ENCODE measurements around the gene STK39.

STK39 gene

GRCh38 chr2:168244318-168244717, 3.1 kb downstream of the STK39 start:
- in situ Hi-C loops (cut with MboI; ENCODE audit: low sequenced_read_pairs) = no loop called here

- in situ Hi-C loops (cut with MboI; ENCODE audit: low sequenced_read_pairs) = no loop called here
Measured at GRCh38 chr2:168243061-168243460, 4.3 kb downstream of the STK39 start.

GRCh38 chr2:168241746-168242145, 5.6 kb downstream of the STK39 start:
- in situ Hi-C loops (cut with MboI; ENCODE audit: low sequenced_read_pairs) = no loop called here

GRCh38 chr2:168241208-168241607, 6.2 kb downstream of the STK39 start:
- in situ Hi-C loops (cut with MboI; ENCODE audit: low sequenced_read_pairs) = no loop called here

DNA sequence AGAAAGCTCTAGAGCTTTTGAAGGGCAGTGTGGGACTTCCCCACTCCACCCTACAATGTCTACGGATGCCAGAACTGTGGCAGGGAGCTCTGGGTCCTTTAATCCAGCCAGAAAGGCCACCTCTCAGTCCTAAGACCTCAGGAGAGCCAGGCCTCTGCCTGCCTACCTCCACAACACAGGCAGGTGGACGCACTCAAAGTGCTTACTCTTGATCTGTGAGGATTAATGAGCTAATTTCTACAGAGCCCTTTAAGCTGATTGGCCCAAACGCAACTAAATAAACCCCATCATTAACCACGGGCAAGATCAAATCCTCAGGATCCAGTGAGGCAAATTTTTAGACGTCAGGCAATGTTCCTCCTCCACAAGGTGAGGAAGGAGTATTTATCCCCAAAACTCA, 8.1 kb downstream of the STK39 start:
- in situ Hi-C loops (cut with MboI; ENCODE audit: low sequenced_read_pairs) = no loop called here

GRCh38 chr2:168237741-168238140, 9.7 kb downstream of the STK39 start:
- in situ Hi-C loops (cut with MboI; ENCODE audit: low sequenced_read_pairs) = no loop called here

DNA sequence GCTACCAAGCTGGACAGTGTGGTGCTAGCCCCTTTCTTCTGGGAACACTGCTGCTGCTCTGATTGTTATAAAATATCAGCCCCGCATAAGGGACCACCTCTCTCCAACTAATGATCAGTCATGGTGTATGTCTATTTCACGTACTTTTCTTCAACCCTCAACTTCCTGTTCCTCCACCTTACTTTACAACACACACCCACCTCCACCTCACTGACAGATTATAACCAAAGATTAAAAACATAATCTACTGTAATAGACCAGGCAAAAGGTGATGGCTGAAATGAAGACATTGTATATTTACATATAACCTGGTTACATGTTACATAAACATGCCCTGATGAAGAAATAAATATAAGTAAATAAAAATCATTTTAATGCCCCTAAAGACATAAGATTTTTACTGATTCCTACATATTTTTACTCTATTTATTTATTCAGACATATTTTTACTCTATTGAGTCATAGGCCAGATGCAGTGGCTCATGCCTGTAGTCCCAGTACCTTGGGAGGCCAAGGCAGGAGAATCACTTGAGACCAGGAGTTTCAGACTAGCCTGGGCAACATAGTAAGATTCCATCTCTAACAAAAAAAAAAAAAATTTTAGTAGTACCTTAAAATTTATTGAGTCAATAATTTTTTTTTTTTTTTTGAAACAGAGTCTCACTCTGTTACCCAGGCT, 12.8 kb downstream of the STK39 start:
- in situ Hi-C loops (cut with MboI; ENCODE audit: low sequenced_read_pairs) = no loop called here

DNA sequence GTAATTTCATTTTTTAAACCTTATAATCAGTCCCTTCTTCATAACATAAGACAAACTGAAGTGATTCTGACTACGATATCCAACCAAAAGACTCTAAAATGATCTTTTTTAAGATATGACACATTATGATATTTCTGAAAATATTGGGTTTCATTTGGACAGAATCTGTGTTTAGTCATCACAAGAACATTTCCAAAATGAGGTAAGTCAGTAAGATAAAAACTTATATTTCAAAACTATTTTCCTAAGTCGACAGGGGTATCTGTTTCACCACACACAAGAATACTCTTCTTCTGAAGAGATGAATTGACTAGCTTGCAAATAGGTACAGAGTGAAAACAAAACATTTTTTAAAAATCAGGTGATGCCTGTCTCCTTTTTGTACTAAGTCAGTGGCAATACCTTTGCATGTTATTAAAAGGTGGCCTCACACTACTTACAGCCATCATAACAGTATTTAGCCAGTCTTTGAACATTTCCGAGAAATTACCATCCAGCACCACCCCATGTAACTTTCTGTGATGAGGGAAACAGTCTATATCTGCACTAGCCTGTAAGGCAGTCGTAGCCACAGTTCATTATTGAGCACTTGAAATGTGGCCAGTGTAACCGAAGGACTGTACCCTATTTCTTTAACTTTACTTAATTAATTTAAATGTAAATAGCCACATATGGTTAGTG, 13.5 kb downstream of the STK39 start:
- in situ Hi-C loops (cut with MboI; ENCODE audit: low sequenced_read_pairs) = no loop called here

- in situ Hi-C loops (cut with MboI; ENCODE audit: low sequenced_read_pairs) = no loop called here
Measured at GRCh38 chr2:168233166-168233565, 14.2 kb downstream of the STK39 start.

DNA sequence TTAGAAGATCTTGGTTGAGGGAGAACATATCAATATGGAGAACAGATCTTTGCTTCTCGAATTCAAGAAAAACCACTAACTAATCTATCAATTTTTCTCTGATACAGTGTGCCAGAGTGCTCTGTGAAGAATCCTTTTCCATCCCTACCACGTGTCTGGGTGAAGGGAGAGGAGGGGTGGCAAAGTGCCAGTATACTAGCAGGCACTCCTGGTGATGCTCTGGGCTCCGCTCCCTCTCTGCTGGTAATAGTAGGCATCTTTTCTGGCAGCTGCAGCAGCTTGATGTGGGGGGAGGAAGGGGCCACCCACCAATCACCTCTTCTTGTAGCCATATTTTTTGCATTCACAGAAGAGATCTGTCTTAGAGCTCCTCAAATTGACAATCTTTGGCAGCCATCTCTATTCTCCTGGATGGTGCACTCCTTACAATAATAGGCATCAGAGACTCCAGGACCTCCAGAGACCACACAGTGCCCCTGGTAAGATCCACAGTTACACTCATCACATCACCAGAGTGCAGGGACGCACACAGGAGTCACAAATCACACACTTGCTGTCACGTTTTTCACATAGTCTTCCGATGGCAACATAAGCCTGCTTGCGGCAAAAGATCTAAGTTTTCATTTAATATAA, 15.7 kb downstream of the STK39 start:
- in situ Hi-C loops (cut with MboI; ENCODE audit: low sequenced_read_pairs) = no loop called here

DNA sequence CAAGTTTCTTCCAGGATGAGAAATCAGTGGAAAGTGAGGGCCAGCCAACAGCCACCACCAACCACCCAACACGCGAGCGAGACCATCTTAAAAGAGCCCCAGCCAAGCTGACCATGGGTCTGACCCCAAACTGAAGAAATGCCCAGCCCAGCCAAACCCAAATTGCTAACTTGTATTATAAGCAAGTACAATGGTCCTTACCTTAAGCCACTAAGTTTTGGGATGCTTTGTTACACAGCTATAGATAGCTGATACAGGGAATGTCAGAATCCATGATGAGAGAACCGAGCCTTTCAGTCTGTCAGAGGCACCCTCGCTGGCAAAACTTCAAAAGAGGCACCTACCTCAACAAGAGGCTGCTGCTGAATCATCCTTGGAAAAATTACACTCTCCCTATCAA, 17.0 kb downstream of the STK39 start:
- in situ Hi-C loops (cut with MboI; ENCODE audit: low sequenced_read_pairs) = no loop called here

DNA sequence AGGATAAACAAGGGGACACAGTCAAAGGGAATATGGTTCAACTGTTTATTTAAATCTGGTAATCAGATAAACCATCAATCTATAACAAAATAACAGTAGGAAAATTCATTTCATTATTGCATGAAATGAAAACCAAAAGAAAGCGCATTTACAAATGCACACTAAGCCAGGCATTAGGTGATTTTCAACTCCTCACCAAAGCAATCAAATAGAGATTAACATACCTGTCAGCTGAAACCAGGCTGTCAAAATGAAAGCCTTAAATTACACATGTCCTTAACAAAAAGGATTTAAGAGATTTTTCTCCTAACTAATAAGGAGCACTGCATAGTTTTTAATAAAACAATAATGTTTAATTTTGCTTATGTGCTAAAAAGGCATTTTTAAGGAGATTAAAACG, 23.0 kb downstream of the STK39 start:
- in situ Hi-C loops (cut with MboI; ENCODE audit: low sequenced_read_pairs) = no loop called here

- in situ Hi-C loops (cut with MboI; ENCODE audit: low sequenced_read_pairs) = no loop called here
Measured at GRCh38 chr2:168222088-168222487, 25.3 kb downstream of the STK39 start.

DNA sequence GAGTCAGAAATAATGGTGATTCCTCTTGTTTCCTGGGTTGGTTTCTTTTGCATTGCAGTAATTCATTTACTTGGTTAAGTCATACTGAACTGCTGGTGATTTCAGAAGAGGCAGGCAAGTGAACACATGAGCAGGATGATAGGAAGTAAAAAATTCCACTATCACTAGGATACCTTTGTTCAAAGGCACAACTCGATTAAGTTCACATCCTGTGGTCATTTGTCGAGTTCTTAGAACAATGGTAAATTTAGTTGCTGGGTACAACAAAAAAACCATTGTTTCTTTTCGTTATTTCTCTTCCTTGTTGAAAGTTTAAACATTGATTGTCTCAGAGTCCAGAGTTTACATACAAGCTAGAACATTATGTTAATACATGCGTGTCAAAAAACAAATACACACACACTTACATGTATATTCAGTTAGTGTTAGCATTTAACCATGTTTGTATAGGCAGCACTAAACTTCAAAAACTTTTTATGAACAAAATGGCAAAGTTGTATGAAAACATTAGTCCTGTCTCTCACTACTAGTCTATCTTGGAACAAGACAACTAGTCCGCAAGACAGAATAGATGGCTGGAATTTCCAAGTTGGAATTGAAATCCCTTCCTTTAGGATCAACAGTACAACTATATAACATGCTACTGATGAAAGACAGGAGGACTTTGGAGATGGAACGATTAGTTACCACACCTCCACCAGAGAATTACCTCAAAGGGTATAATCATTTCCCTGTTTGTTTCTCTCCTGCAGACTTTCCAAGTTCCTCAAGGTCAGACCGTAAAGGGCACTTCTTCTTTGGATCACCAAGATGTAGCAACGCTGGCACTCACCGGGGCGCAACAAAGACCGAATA, 26.2 kb downstream of the STK39 start:
- in situ Hi-C loops (cut with MboI; ENCODE audit: low sequenced_read_pairs) = no loop called here

DNA sequence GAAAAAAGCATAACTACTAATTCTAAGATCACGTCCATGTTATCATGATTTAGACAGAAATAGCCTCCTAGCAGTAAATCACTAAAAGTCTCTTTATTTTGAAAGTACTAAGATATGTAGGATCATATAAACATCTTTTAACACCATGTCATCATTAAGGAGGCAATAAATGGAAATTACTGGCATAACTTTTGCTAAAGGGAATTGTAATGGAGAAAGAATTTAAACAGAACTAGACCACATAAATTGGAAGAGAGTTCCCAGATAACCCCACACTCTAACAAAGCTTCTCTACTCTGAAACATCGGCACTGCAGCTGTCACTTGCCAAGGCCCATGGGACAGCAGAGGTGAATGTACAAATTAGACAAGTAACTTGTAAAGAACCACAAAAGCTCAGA, 29.5 kb downstream of the STK39 start:
- in situ Hi-C loops (cut with MboI; ENCODE audit: low sequenced_read_pairs) = no loop called here

DNA sequence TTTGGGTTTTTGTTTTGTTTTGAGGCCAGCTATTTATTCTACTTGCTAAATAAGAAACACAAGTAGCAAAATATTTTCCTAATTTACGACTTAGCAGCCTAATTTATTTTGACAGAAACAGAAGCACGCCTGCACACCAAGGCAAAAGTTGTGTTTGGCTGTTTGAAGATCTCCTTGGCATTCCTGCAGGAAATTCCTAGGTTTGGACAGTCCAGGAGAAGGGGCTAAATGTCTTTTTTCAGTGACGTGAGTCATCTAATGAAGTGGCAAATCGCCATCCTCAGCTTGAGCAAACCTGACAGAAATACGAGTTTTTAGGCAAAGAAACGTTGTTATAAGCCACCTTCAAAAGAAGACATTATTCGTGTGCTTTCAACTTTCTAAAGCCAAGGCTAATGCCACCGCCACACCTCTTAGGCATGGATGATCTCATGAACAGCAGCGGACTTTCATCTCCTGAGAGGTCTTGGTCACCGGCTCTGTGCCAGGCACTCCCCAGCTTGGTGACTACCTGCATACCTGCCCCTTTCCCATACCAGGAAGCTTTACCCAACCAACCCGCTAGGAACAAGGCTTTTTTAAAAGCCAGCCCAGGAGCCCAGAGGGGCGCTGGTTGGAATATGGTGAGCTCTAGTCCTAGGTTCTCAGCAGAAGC, 30.9 kb downstream of the STK39 start:
- in situ Hi-C loops (cut with MboI; ENCODE audit: low sequenced_read_pairs) = no loop called here

DNA sequence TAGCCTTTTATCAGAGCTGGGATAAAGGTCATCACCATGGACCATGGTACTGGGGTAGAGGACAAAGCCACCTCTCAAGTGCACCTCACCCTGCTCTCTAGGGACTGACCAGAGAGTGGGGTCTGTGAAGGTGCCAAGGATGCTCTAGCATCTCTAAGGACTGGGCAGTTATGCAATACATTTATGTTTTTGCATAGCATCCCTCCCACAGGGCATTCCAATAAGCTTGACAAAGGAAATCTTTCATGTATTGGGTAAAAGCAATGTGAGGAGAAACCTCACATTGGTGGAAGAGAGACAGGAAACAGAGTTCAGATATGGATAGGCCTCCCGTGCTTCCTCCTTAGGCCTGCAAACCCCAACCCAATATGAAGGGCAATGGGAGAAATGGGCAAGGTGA, 31.6 kb downstream of the STK39 start:
- in situ Hi-C loops (cut with MboI; ENCODE audit: low sequenced_read_pairs) = no loop called here

DNA sequence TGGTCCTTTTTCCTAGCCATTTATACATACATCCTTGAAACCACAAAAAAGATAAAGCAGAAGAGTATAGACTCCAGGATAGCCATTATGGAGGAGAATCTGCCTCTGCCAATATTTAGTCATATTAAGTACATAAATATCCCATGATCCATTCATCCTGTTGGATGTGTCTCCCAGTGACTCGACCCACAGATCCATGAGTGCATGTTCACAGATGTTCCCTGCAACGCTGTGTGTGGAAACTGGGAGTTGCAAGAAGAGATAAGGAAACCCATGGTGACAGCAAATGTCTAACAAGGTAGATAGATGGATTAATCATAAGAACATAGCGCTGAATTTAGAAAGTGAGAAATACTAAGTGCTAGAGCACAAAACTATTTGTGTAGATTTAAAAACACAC, 34.5 kb downstream of the STK39 start:
- in situ Hi-C loops (cut with MboI; ENCODE audit: low sequenced_read_pairs) = no loop called here

DNA sequence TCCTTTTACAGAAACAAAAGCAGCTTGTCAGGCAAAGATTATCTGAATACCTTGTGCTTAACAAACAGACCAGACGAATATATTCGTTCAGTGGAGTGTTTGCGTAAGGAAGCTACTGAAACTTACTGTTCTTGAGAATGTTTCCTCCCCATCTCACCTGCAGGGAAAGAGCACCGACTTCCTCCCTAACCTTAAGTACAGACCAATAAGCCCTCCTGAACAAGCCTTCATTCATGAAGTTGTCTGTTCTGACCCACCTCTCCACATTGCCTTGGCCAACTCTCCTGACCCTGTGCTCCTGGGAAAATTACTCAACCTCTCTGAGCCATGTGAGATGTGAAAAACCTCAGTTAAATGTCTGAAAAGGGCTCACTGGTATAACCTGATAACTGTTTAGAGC, 35.2 kb downstream of the STK39 start:
- in situ Hi-C loops (cut with MboI; ENCODE audit: low sequenced_read_pairs) = no loop called here

DNA sequence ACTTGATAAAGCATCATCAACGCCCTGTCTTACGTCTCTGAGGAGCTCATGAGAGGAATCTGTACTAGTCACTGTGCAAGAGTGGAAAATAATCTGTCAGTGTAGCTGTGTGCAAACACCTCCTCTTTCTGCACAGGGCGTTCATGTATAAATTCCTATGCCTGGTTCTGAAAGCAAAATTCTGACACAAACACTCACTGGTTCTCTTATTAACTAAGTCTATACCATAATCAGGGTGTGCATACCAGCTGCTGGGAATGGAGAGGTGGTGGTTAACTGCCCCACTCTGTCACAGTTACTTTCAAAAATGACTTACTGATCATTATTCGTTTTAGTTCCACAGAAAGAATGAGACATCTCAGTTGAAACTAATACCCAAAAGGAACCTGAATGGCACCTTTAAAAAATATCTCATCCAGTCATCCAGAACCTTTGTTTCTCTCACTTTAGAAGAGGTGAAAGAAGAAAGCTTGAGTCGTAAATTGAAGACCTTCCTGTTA, 35.7 kb downstream of the STK39 start:
- in situ Hi-C loops (cut with MboI; ENCODE audit: low sequenced_read_pairs) = no loop called here
